Tongue (tissue), 2 donors: ENCODE measurements around the gene CEACAM5. TPM values are rescaled to one million over a fixed set of nuclear protein-coding genes. Genes with fewer than 3 reads are reported as not detected.
"Not testable (repeated sequence)": the region's sequence is repeated elsewhere in the genome, so short reads cannot be mapped to it uniquely, and the experiment has no call there.

Experiments used
- DNase-seq: peaks from one replicate; pipeline ENCODE4 v3.0.0-alpha.2; 2015
- total RNA-seq: library from RNA; depleted of rRNA; stranded (reverse); fragments of >200 nt; gene quantifications from one replicate; pipeline ENCODE4 v1.2.3, GENCODE V29; 2014

Gene CEACAM5
- total RNA-seq, 1 donor from 2014 or later, result 5.4 TPM

DNA sequence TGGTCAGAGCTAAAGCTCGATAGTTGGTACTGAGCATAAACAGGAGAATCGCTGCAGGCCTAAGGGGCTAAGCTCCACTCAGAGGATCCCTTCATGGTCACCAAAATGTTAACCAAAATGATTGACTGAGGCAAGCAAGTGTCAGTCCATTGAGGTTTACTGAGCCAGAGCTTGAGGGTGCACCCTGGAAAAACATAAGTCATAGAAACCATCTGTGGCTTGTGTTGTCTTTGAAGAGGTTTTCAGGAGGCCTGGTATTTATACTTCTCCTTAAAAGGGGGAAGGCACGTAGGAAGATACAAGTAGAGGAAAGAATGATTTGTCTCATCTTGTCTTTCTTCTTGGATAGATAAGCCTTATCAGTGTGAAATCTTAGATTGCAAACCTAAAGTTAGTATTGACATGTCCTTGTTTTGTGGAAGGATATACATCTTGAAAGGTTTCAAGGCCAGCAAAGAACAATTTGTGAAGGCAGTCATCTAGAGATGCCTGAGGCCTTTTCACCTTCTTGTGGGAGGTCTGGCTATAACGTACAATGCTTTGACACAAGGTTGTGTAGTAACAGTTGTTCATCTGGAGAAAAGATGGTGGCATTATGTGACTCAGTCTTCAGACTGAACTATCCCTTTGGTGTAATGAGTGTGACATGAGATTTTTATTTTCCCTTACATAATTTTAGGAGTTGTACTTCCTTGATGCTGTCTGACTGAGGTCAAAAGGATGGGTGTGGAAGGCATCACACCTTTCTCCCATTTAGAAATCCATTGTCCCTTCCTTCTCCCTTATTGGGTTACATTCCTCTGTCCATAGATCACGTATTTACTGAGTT, 32.2 kb downstream of the CEACAM5 start:
- no peak for DNase-seq

DNA sequence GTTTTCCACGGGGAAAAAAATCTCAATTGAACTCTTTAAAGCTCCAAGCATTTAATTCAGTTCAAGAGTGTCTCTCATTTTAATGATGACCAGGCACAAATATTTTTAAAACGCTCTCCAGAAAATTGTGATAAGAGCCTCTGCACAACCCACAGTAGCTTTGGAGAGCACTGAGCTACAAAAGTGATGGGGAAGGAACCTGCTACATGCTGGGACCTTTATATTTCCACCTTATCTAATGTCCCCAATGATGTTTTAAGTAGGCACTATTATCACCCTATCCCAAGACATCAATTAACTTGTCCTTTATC, 32.8 kb downstream of the CEACAM5 start:
- DNase-seq, result no peak

DNA sequence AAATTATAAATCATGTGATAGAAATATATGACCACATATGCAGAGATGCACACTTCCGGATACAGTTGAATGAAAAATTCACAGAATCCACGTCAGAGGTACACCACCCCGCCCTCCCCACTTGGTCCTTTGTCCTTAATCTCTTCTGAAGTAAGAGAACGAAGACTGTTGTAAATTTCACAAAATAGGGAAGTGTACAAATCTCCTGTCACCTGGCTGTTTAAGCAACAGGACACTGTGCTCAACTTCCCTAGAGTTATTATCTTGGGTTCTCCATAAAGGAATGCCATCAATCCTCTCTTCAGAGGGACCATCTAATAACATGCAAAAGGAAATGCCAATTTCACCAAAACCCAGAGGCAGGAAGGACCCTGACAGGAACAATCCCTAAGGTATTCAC, 36.4 kb downstream of the CEACAM5 start:
- DNase-seq, result no peak

GRCh38 chr19:41745756-41746155, 37.3 kb downstream of the CEACAM5 start:
- no peak for DNase-seq

GRCh38 chr19:41746593-41747227, 38.3 kb downstream of the CEACAM5 start:
- DNase-seq, result peak; percentile 37

DNA sequence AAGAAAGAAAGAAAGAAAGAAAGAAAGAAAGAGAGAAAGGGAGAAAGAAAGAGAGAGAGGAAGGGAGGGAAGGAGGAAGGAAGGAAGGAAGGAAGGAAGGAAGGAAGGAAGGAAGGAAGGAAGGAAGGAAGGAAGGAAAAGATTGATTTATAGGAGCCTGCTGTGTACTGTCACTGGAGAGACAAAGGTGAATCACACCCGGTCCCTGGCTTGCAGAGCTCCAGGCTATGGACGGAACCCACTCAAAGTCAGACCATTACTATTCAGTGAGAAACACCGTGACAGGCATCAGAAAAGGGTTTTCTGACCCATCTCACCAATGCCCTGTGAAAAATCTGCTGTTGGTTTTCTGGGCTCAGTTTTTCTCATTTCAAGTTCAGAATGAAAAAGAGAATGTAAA, 39.6 kb downstream of the CEACAM5 start:
- DNase-seq, result no peak

DNA sequence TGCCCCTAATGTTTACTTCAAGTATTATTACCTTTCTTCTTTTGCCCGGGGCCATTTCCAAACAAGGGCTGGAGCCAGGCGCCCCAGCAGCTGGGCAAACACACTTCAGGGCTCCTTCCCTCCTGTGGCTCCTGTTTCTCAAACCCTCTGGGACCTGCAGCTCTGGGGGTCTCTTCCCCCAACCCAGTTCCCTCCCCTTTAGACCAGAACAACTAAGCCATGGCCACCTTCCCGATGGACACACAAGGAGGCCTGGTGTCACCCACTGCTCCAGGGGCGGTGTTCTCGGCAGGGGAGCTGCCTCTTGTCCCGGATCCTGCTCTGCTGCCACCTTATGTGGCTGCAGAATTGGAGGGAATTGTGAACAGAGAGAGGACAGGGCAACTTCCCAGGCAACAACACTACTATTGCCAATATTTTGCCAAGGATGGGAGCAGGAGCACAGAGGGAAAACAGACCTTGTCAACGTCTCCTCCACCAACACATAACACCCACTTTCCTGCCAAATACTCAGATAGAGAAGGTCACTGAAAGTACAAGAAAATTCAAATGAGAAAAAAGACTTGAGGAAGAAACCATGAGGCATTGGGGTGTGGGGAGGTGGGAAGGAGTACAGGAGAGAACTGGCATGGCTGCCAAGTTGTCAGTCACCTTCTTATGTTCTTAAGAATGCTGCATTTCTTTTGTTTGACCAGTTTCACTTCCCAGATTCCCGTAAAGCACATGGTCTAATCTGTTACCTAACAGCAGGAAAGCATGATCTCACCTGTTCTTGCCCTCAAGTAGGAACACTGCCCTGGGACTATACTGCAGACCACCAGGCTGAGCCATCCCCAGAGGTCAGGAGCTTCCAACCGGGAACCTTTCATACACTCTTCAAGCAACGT, 42.1 kb downstream of the CEACAM5 start:
- peak; percentile 2 for DNase-seq

- no peak for DNase-seq
These were observed 44.7 kb downstream of the CEACAM5 start for GRCh38 chr19:41753159-41753558.

DNA sequence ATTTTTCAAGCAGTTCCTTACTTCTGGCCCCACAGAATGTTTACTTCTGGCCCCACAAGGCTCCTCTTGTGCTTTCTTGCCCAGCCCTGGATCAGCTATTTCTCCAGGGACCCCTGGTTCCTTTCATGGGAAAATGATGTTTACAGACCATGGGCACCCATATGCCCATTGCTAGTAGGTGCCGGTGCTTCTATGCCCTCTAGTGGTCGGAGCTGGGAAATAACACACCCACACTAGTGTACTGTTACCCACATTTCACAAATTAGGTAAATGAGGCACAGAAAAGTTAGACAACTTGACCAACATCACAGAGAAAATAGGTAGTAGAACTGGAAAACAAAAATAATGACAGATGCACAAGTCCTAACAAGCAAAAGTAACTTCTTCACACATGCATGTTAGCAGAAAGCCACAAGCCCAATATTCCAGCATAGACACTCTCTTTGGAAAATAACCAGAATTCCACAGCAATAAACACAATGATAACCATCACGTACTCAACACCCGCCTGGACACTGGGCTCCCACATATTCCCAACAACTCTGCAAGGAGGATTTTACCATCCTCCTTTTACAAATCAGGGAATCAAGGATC, 45.6 kb downstream of the CEACAM5 start:
- peak; percentile 24 for DNase-seq

GRCh38 chr19:41755328-41755913, 47.0 kb downstream of the CEACAM5 start, which contains the start of gene CEACAM6:
Gene CEACAM6 (plus strand): TSS chr19:41755530. CDS start chr19:41755639, 109 bp downstream.
- no peak for DNase-seq

DNA sequence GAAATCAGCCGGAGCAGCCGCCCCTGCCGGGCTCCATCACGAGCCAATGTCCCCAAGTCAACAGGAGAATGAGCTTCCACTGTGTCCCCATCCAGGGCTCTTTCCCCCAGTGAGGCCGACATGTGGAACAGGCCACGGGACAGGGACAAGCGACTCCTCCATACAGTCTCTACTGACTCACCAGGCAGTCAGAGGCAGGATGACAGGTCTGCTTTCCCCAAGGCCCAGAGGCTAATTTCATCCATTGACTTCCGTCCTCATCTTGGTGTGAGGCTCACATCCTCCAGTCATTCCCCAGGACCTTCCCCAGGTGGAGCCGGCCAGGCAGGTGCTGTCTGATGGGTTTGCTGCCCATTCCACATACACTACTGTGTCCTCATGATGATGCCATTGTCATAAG, 50.4 kb downstream of the CEACAM5 start:
- DNase-seq, result no peak

GRCh38 chr19:41767115-41767514, 58.7 kb downstream of the CEACAM5 start:
- DNase-seq, result no peak

DNA sequence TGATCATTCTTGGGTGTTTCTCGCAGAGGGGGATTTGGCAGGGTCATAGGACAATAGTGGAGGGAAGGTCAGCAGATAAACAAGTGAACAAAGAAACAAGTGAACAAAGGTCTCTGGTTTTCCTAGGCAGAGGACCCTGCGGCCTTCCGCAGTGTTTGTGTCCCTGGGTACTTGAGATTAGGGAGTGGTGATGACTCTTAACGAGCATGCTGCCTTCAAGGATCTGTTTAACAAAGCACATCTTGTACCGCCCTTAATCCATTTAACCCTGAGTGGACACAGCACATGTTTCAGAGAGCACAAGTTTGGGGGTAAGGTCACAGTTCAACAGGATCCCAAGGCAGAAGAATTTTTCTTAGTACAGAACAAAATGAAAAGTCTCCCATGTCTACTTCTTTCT, 59.7 kb downstream of the CEACAM5 start:
- DNase-seq, result not testable (repeated sequence)

DNA sequence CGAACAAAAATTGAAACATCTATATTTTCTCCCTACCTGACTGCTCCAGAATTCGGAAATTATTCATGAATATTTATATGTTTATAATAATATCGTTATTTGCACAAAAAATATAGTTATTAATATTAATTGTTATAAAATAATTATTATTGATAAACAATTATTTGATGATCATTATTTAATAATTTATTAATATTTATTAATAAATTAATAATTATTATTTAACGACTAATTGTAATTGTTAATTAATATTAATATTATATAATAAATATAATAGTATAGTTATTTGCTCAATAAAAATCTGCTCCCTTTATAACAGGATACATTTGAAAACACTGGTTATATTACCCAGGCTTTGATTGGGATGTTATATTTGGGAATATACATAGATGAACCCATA, 61.2 kb downstream of the CEACAM5 start:
- no peak for DNase-seq

GRCh38 chr19:41771410-41771809, 63.0 kb downstream of the CEACAM5 start:
- no peak for DNase-seq

- DNase-seq, result peak; percentile 44
These were observed 66.1 kb downstream of the CEACAM5 start for GRCh38 chr19:41774515-41774980.

- peak; percentile 64 for DNase-seq
These were observed 68.3 kb downstream of the CEACAM5 start for GRCh38 chr19:41776700-41777099.
